NCI-H187 (cell line): Measurements from ENCODE around the gene TFG.

Source experiments
- DNase-seq, 2 experiments: peaks; one replicate each; lab custom pipeline; 2025; lab: John Stamatoyannopoulos, UW

The TFG gene

DNA sequence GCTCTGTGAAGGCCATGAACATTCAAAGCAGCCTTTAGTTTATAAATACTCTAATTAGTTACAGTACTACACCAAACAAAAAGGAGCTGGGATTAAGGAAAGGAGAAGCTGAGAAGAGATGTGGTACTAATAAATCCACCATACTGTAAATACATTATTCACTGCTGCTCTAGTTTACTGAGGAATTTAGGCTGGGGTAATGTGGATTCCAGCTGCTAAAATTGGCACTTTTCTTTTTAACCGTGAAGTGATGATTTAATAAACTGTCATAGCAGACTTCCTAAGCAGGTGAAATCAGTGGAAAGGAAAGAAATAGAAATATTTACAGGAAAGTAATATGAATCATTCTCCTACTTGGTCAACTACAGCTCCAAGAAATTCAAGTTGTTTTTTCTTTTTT, 88.7 kb downstream of the TFG start:
- no peak for DNase-seq
